Retinal pigment epithelial cell (primary cell): Measurements from ENCODE around the gene SNRNP48.

ENCODE experiments used
- DNase-seq: peaks from one replicate; pipeline ENCODE4 v3.0.0-alpha.2; 2010; ENCODE audit warnings: low read depth
- H3K4me3 ChIP-seq: 2 replicates; pipeline ENCODE4 v1.5.1; 2011; ENCODE audit warnings: mild to moderate bottlenecking, low read length, control low read depth, moderate library complexity
- TF ChIP-seq, protein P1 (sequence below): conservative IDR thresholded peaks from 2 replicates; pipeline ENCODE4 v1.5.1; 2011; ENCODE audit warnings: low read depth, low read length, control low read depth, inconsistent platforms

SNRNP48 gene

GRCh38 chr6:7550433-7550801 is 39.6 kb upstream of the SNRNP48 start:
- DNase-seq, result no peak
- TF ChIP-seq, protein P1, sequence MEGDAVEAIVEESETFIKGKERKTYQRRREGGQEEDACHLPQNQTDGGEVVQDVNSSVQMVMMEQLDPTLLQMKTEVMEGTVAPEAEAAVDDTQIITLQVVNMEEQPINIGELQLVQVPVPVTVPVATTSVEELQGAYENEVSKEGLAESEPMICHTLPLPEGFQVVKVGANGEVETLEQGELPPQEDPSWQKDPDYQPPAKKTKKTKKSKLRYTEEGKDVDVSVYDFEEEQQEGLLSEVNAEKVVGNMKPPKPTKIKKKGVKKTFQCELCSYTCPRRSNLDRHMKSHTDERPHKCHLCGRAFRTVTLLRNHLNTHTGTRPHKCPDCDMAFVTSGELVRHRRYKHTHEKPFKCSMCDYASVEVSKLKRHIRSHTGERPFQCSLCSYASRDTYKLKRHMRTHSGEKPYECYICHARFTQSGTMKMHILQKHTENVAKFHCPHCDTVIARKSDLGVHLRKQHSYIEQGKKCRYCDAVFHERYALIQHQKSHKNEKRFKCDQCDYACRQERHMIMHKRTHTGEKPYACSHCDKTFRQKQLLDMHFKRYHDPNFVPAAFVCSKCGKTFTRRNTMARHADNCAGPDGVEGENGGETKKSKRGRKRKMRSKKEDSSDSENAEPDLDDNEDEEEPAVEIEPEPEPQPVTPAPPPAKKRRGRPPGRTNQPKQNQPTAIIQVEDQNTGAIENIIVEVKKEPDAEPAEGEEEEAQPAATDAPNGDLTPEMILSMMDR, result no peak
- no peak overlapping the region for H3K4me3 ChIP-seq

DNA sequence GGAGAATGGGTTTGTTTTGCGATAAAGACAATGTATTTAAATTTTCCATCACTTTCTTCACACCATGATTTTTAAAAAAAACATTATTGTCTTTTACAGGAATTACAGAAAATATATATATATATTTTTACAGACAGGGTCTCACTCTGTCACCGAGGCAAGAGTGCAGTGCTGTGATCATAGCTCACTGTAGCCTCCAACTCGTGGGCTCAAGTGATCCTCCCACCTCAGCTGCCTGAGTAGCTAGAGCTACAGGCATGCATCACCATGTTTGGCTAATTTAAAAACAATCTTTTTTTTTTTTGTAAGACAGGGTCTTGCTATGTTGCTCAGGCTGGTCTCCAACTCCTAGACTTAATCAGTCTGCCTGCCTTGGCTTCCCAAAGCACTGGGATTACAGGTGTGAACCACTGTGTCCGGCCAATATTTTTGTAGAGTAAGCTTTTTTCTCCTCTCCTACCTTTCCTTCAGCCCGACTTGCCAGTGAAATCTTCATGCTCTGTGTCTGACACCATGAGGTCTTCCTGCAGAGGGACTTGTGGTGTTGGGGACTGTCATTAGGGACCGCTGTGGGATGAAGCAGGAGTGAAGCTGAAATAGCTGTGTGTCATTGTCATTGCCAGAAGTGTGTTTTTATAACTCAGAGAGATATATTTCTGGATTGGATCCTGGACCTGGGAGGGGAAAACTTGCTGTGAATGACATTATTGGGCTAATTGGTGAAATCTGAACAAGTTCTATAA is 35.3 kb upstream of the SNRNP48 start:
- no peak overlapping the region for H3K4me3 ChIP-seq
- DNase-seq, result no peak
- TF ChIP-seq, protein P1, result no peak

DNA sequence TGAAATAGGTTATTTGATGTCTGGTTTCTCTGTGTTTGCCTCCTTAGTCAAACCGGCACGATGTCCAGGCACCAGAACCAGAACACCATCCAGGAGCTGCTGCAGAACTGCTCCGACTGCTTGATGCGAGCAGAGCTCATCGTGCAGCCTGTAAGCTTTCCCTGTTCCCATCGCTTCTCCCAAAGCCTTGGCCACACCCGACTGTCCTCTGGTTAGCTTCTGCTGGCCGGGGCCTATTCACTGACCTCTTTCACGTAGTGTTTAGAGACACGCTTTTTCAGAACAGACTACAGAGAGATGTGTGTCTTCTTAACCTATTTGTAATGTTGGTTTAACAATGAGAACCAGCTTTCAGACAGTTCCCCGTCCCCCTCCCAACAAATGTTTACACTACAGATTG is 34.3 kb upstream of the SNRNP48 start:
- no peak for DNase-seq
- no peak overlapping the region for H3K4me3 ChIP-seq
- TF ChIP-seq, protein P1, result no peak

DNA sequence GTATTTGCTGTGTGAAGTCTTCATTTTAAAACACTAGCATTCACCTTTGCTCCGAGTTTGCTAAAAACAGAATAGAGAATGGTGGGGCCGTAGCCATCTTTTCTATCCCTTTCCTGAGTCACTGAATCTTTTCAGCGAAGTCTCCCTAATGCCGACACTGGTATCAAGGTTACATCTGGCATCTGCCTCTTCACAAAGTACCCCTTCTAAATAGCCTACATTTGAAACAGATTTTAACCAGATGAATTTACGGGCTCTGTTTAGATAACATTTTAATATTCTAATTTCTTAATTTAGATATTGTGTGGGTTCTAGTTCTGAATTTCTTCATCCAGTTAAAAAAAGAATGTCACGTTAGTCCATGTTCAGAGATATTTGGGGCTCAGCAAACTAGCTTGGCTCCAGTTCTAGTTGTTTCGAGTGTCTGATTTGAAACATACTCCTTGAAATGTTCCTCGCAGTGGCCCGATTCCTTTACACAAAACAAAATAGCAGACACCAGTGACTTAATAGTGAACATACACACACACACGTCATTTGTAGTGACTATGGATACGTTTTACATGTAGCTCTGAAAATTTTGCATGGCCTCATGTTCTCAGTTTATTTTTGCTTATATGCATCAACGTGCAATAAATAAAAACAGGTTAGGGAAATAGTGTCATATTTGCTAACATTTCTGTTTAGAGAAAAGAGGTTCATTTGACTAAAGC is 33.4 kb upstream of the SNRNP48 start:
- TF ChIP-seq, protein P1, result no peak
- no peak overlapping the region for H3K4me3 ChIP-seq
- no peak for DNase-seq

DNA sequence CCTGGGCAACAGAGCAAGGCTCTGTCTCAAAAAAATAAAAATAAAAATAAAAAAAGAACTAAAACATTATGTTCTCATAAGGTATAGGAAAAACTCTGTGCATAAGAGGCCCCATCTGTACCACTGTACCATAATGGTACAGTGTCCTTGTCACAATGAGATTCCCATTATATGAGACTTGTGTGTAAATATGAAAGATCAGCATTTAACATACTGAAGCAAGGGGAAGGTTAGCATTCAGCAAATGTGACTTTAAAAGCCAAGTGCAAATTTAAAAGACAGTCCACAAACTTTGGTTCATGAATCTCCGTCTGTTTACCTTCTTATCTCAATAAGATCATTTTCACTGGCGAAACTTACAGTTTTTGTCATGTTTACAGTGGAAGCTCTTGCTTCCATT is 32.3 kb upstream of the SNRNP48 start:
- TF ChIP-seq, protein P1, result no peak
- no peak for DNase-seq
- no peak overlapping the region for H3K4me3 ChIP-seq

GRCh38 chr6:7558781-7559180 is 31.2 kb upstream of the SNRNP48 start:
- no peak for DNase-seq
- H3K4me3 ChIP-seq, result no peak overlapping the region
- TF ChIP-seq, protein P1, result no peak

DNA sequence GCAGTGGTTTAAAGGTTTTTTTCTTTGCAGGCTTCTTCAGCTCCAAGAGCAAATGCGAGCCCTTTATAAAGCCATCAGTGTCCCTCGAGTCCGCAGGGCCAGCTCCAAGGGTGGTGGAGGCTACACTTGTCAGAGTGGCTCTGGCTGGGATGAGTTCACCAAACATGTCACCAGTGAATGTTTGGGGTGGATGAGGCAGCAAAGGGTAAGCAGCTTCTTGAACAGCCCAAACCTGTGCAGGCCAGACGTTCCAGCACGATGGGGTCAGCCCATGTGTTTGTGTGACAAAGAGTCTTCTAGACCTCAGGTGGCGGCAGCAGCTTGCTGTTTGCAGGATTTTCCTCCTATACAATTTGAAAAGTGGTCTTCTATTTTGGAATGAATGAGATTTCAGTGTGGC is 30.8 kb upstream of the SNRNP48 start:
- DNase-seq, result no peak
- H3K4me3 ChIP-seq, result no peak overlapping the region
- TF ChIP-seq, protein P1, result no peak
